SU-DHL-6 (cell line): ENCODE measurements around the gene SEH1L.

ENCODE experiments used
- H2AFZ ChIP-seq: fragments of 200-600 bp; sonication (generic); 2 replicates; pipeline ENCODE4 v1.6.1; 2014; ENCODE audit warnings: low read depth, mild to moderate bottlenecking, moderate library complexity, mixed read lengths, antibody characterized with exemption, low read length; ENCODE audit not compliant: severe bottlenecking
- H3F3A ChIP-seq: fragments of 200-600 bp; shearing (Covaris generic); 2 replicates; pipeline ENCODE4 v1.6.0; 2016; ENCODE audit warnings: antibody characterized with exemption, mild to moderate bottlenecking; ENCODE audit not compliant: insufficient read depth
- H3K27ac ChIP-seq: fragments of 200-600 bp; sonication (generic); 2 replicates; pipeline ENCODE4 v1.5.1; 2016; ENCODE audit warnings: low read depth, mild to moderate bottlenecking, low read length, moderate library complexity, mixed read lengths
- H3K27me3 ChIP-seq: fragments of 200-600 bp; sonication (generic), shearing (Covaris generic); 2 replicates; pipeline ENCODE4 v1.6.0; 2014; ENCODE audit warnings: mild to moderate bottlenecking, low read length
- H3K36me3 ChIP-seq: fragments of 200-600 bp; sonication (generic); 2 replicates; pipeline ENCODE4 v1.6.1; 2014; ENCODE audit warnings: mild to moderate bottlenecking, low read length, mixed read lengths
- H3K4me2 ChIP-seq: fragments of 300-600, 200-600 bp; shearing (Covaris generic), sonication (generic); 2 replicates; pipeline ENCODE4 v1.6.0; 2014; ENCODE audit warnings: low read length, low read depth, mild to moderate bottlenecking; ENCODE audit not compliant: poor library complexity, severe bottlenecking
- H3K4me3 ChIP-seq: fragments of 200-600 bp; sonication (generic); 2 replicates; pipeline ENCODE4 v1.5.1; 2014; ENCODE audit warnings: antibody characterized with exemption, low read length, mild to moderate bottlenecking, mixed read lengths; ENCODE audit not compliant: insufficient read depth, poor library complexity, severe bottlenecking
- H3K79me2 ChIP-seq: fragments of 200-600 bp; sonication (generic); 2 replicates; pipeline ENCODE4 v1.6.1; 2014; ENCODE audit warnings: mild to moderate bottlenecking, low read length, moderate library complexity; ENCODE audit not compliant: insufficient read depth
- H3K9ac ChIP-seq: fragments of 200-600 bp; sonication (generic); 2 replicates; pipeline ENCODE4 v1.7.0; 2014; ENCODE audit warnings: mild to moderate bottlenecking, low read length
- H3K9me2 ChIP-seq: fragments of 200-600 bp; sonication (generic); replicated peaks from 2 replicates; pipeline ENCODE4 v1.6.1; 2014; ENCODE audit warnings: low read length; ENCODE audit not compliant: insufficient read depth
- H3K9me3 ChIP-seq: fragments of 200-600 bp; sonication (generic); 2 replicates; pipeline ENCODE4 v1.6.1; 2014; ENCODE audit warnings: low read length, mixed read lengths; ENCODE audit not compliant: insufficient read depth
- H4K20me1 ChIP-seq: fragments of 200-600 bp; sonication (generic); 2 replicates; pipeline ENCODE4 v1.6.1; 2014; ENCODE audit warnings: low read depth, mild to moderate bottlenecking, antibody characterized with exemption, low read length, moderate library complexity, mixed read lengths
- EZH2phosphoT487 ChIP-seq: fragments of 200-600 bp; sonication (generic), shearing (Covaris generic); conservative IDR thresholded peaks from 2 replicates; pipeline ENCODE4 v1.6.1; 2018; ENCODE audit warnings: mild to moderate bottlenecking, antibody characterized with exemption, low read length, moderate library complexity, mixed read lengths
- TF ChIP-seq, protein P1 (sequence below): fragments of 200-600 bp; sonication (generic); IDR thresholded peaks from one replicate; pipeline ENCODE4 v1.5.1; 2017; ENCODE audit warnings: antibody characterized with exemption, mild to moderate bottlenecking, low read length, moderate library complexity; ENCODE audit not compliant: insufficient read depth, poor library complexity, severe bottlenecking

The SEH1L gene

DNA sequence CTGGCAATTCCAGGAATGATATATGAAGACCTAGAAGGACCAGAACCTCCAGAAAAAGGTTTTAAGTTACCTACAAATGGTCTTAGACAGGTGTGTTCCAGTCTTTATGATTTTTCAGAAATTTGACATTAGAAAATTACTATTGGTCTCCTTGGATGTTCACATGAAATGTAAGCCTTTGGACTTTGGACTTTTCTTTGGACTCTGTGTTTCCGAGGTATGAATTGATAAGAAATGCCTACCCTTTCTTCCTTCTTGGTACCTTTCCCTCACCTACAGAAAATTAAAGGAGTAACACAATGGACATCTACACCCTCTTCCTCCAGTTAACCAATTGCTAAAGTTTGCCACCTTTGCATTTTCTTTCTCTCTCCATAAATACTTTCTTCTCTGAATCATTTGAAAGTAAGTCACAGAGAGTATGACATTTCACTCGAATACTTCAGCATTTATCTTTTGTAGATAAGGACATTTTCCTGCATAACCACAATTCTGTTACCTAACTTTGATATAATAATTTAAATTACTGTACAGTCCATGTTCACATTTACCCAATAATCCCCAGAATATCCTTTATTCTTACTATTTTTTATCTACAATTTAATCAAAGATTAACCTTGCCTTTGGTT is 69.5 kb downstream of the SEH1L start:
- TF ChIP-seq, protein P1, sequence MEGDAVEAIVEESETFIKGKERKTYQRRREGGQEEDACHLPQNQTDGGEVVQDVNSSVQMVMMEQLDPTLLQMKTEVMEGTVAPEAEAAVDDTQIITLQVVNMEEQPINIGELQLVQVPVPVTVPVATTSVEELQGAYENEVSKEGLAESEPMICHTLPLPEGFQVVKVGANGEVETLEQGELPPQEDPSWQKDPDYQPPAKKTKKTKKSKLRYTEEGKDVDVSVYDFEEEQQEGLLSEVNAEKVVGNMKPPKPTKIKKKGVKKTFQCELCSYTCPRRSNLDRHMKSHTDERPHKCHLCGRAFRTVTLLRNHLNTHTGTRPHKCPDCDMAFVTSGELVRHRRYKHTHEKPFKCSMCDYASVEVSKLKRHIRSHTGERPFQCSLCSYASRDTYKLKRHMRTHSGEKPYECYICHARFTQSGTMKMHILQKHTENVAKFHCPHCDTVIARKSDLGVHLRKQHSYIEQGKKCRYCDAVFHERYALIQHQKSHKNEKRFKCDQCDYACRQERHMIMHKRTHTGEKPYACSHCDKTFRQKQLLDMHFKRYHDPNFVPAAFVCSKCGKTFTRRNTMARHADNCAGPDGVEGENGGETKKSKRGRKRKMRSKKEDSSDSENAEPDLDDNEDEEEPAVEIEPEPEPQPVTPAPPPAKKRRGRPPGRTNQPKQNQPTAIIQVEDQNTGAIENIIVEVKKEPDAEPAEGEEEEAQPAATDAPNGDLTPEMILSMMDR, result no peak
- TF ChIP-seq EZH2phosphoT487, result no peak
- Histone ChIP-seq H3K27me3 (no peaks in the 10 kb centered on the region), H3K79me2 (peaks cover 10% of the 10 kb centered on the region; the same call in 1 of the 2 replicates), H3K4me3 (no peak overlapping the region), H2AFZ (no peak overlapping the region), H3K27ac (no peak overlapping the region), H3K9ac (no peak overlapping the region), H3K9me3 (no peaks in the 10 kb centered on the region), H4K20me1 (no peaks in the 10 kb centered on the region), H3F3A (no peaks in the 10 kb centered on the region), H3K36me3 (peaks cover 47% of the 10 kb centered on the region), H3K4me2 (no peak overlapping the region), H3K9me2 (no peaks in the 10 kb centered on the region)

DNA sequence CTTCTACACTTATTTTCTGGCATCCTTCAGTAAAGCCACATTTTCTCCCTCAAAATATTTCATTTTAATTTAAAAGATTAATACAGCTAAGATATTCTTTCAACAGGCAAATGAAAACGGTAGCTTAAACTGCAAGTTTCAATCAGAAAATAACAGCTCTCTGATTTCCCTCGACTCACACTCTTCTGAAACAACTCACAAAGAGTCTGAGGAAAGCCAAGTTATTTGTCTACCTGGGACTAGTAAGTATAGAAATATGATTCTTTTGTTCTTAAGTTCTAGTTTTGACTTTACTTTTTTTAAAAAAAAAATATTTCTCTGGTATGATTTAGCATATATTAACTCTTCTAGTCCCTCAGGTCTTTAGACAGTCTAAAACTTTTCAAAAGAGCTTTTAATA is 70.6 kb downstream of the SEH1L start:
- H3K9me2 ChIP-seq, result no peaks in the 10 kb centered on the region
- H3K9ac ChIP-seq, result no peak overlapping the region
- no peak overlapping the region for H2AFZ ChIP-seq
- no peak overlapping the region for H3K27ac ChIP-seq
- TF ChIP-seq, protein P1, result no peak
- no peak for TF ChIP-seq EZH2phosphoT487
- peaks cover 18% of the 10 kb centered on the region for H3K79me2 ChIP-seq
- no peaks in the 10 kb centered on the region for H3F3A ChIP-seq
- no peaks in the 10 kb centered on the region for H3K27me3 ChIP-seq
- no peaks in the 10 kb centered on the region for H4K20me1 ChIP-seq
- no peak overlapping the region for H3K4me3 ChIP-seq
- peaks cover 56% of the 10 kb centered on the region for H3K36me3 ChIP-seq
- no peaks in the 10 kb centered on the region for H3K9me3 ChIP-seq
- no peak overlapping the region for H3K4me2 ChIP-seq

DNA sequence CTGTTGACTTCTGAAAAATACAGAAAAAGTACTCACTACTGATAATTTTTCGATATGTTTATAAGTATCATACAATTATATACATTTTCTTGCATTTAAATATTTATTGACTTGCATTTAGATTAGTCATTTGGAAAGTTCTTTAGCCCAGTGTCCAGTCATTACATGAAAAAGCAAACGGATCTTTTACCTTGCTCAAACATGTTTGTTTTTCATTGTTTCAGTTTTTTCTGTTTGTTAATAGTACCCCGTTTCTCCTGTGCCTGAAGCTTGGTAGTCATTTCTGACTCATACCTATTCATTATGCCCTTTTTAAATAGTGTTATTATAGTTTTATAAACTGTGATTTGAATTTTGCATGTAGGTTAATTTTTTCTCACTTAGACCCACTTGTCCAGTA is 71.5 kb downstream of the SEH1L start:
- no peak for TF ChIP-seq EZH2phosphoT487
- TF ChIP-seq, protein P1, result no peak
- no peak overlapping the region for H3K4me3 ChIP-seq
- no peaks in the 10 kb centered on the region for H3K27me3 ChIP-seq
- H4K20me1 ChIP-seq, result no peaks in the 10 kb centered on the region
- peaks cover 56% of the 10 kb centered on the region for H3K36me3 ChIP-seq
- H2AFZ ChIP-seq, result no peak overlapping the region
- no peaks in the 10 kb centered on the region for H3K9me3 ChIP-seq
- H3K9ac ChIP-seq, result no peak overlapping the region
- no peaks in the 10 kb centered on the region for H3K9me2 ChIP-seq
- no peak overlapping the region for H3K27ac ChIP-seq
- H3K4me2 ChIP-seq, result no peak overlapping the region
- no peaks in the 10 kb centered on the region for H3F3A ChIP-seq
- peaks cover 26% of the 10 kb centered on the region for H3K79me2 ChIP-seq
